Nephron progenitor cell (in vitro differentiated cells): ENCODE measurements around the gene CYB5A.

Experiments used
- DNase-seq: peaks from one replicate; pipeline ENCODE4 v3.0.0; 2021
- H3K27ac Mint-ChIP-seq: 2 replicates; pipeline ENCODE4 v1.8.0; 2021; ENCODE audit warnings: mild to moderate bottlenecking, moderate library complexity, mixed read lengths
- H3K27me3 Mint-ChIP-seq: 2 replicates; pipeline ENCODE4 v1.8.0; 2021; ENCODE audit warnings: mild to moderate bottlenecking, low read depth, mixed read lengths; ENCODE audit not compliant: poor library complexity
- H3K36me3 Mint-ChIP-seq: 2 replicates; pipeline ENCODE4 v1.8.0; 2021; ENCODE audit warnings: low read depth, mixed read lengths
- H3K4me1 Mint-ChIP-seq: 2 replicates; pipeline ENCODE4 v1.8.0; 2021; ENCODE audit warnings: mixed read lengths
- H3K4me3 Mint-ChIP-seq: 2 replicates; pipeline ENCODE4 v1.8.0; 2021; ENCODE audit warnings: mild to moderate bottlenecking, moderate library complexity, mixed read lengths
- H3K9me3 Mint-ChIP-seq: 2 replicates; pipeline ENCODE4 v1.8.0; 2021; ENCODE audit warnings: mild to moderate bottlenecking, moderate library complexity, mixed read lengths
- TF ChIP-seq, protein P1 (sequence below): fragments of 200-600 bp; sonication (generic); IDR thresholded peaks from 2 replicates; pipeline ENCODE4 v1.5.0; 2021; ENCODE audit warnings: antibody characterized with exemption

Gene CYB5A

DNA sequence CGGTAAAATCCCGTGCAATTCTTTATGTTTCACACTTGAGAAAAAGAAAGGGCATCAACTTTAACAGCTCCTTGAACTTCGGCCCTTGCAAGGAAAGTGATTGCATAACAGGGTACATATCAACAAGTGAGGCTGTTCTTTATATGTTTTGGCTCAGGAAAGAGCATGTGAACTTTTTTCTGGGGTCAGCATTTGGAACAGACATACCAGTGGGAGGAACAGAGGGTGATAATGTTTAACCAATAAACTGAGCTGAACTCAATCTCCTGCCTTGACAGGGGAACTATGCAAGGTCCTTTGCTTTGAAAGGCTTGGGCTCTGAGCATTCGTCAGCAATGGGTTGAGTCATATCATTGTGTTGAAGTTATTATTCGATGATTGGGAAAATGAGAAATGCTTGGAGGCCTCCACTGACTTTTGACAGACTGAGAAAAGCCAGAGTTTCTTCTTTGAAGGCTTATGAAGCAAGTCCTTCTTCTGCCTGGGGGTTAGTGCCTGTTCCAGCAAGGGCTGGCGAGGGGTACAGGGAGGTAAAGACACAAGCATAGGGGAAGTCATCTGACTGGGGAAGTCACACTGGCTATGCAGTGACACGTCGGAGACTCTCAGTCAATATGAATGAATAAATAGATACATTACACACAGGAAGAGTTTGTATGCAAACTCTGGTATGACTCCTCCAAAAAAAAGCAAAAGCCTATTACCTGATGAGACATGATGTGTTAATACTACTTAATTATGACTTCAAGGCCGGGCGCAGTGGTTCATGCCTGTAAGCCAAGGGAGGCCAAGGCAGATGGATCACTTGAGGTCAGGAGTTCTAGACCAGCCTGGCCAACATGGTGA lies 57.2 kb downstream of the CYB5A start:
- no peak for DNase-seq
- no peak overlapping the region for H3K4me3 Mint-ChIP-seq
- peaks cover 7% of the 10 kb centered on the region for H3K27me3 Mint-ChIP-seq
- peaks cover 11% of the 10 kb centered on the region for H3K4me1 Mint-ChIP-seq
- TF ChIP-seq, protein P1, sequence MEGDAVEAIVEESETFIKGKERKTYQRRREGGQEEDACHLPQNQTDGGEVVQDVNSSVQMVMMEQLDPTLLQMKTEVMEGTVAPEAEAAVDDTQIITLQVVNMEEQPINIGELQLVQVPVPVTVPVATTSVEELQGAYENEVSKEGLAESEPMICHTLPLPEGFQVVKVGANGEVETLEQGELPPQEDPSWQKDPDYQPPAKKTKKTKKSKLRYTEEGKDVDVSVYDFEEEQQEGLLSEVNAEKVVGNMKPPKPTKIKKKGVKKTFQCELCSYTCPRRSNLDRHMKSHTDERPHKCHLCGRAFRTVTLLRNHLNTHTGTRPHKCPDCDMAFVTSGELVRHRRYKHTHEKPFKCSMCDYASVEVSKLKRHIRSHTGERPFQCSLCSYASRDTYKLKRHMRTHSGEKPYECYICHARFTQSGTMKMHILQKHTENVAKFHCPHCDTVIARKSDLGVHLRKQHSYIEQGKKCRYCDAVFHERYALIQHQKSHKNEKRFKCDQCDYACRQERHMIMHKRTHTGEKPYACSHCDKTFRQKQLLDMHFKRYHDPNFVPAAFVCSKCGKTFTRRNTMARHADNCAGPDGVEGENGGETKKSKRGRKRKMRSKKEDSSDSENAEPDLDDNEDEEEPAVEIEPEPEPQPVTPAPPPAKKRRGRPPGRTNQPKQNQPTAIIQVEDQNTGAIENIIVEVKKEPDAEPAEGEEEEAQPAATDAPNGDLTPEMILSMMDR = no peak
- H3K9me3 Mint-ChIP-seq = no peaks in the 10 kb centered on the region
- H3K27ac Mint-ChIP-seq = peak overlapping the region; percentile 40
- H3K36me3 Mint-ChIP-seq = no peaks in the 10 kb centered on the region

GRCh38 chr18:74233933-74234325 lies 57.8 kb downstream of the CYB5A start:
- H3K27me3 Mint-ChIP-seq = peaks cover 7% of the 10 kb centered on the region
- H3K4me1 Mint-ChIP-seq = peaks cover 11% of the 10 kb centered on the region
- H3K27ac Mint-ChIP-seq = peak overlapping the region; percentile 19
- H3K9me3 Mint-ChIP-seq = no peaks in the 10 kb centered on the region
- no peak for DNase-seq
- no peak overlapping the region for H3K4me3 Mint-ChIP-seq
- TF ChIP-seq, protein P1 = no peak
- no peaks in the 10 kb centered on the region for H3K36me3 Mint-ChIP-seq

DNA sequence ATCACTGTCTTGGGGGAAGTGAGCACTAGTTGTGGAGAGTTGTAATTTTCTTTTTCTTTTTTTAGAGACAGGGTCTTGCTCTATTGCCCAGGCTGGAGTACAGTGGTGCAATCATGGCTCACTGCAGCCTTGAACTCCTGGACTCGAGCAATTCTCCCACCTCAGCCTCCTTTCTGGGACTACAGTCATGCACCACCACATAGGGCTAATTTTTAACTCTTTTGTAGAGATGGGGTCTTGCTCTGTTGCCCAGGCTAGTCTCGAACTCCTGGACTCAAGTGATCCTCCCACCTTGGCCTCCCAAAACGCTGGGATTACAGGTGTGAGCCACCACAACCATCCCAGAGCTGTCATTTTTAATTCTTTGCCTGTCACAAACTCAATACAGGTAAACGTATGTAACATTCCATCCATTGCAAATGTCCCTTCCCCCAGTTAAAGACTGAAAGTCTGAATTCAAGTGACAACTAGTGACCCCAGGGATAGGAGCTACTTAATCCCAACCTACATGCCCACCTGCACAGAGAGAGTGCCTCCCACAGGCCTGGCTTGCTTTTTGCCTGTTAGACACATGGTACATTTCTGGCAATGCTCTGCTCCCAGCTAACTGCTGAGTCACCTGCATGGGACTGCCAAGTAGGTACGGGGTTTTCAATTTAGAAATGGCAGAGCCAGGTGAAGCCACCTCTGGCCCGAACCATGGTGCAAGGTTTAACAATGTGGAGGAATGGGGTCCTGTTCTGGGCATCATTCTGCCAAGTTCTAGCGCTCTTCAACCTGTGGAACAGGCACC lies 60.6 kb downstream of the CYB5A start:
- TF ChIP-seq, protein P1 = no peak
- no peaks in the 10 kb centered on the region for H3K36me3 Mint-ChIP-seq
- no peak for DNase-seq
- peaks cover 11% of the 10 kb centered on the region for H3K4me1 Mint-ChIP-seq
- H3K27me3 Mint-ChIP-seq = no peaks in the 10 kb centered on the region
- H3K4me3 Mint-ChIP-seq = no peak overlapping the region
- H3K9me3 Mint-ChIP-seq = no peaks in the 10 kb centered on the region
- no peak overlapping the region for H3K27ac Mint-ChIP-seq

GRCh38 chr18:74229891-74230290 lies 61.9 kb downstream of the CYB5A start:
- H3K36me3 Mint-ChIP-seq = no peaks in the 10 kb centered on the region
- no peaks in the 10 kb centered on the region for H3K27me3 Mint-ChIP-seq
- H3K4me3 Mint-ChIP-seq = no peak overlapping the region
- H3K4me1 Mint-ChIP-seq = peaks cover 21% of the 10 kb centered on the region
- no peak for DNase-seq
- TF ChIP-seq, protein P1 = no peak
- H3K27ac Mint-ChIP-seq = peak overlapping the region; percentile 82
- no peaks in the 10 kb centered on the region for H3K9me3 Mint-ChIP-seq

GRCh38 chr18:74229005-74229404 lies 62.8 kb downstream of the CYB5A start:
- Mint-ChIP-seq H3K4me1 (peaks cover 12% of the 10 kb centered on the region), H3K27ac (no peak overlapping the region), H3K4me3 (no peak overlapping the region), H3K36me3 (no peaks in the 10 kb centered on the region), H3K27me3 (no peaks in the 10 kb centered on the region), H3K9me3 (no peaks in the 10 kb centered on the region)
- TF ChIP-seq, protein P1 = no peak
- no peak for DNase-seq
